Epithelial cell of proximal tubule (primary cell): ENCODE data around the gene BLMH. TPM values are rescaled to one million over a fixed set of nuclear protein-coding genes. Genes with fewer than 3 reads are reported as not detected.
"Not testable (repeated sequence)": the region's sequence is repeated elsewhere in the genome, so short reads cannot be mapped to it uniquely, and the experiment has no call there.

ENCODE experiments used
- DNase-seq: peaks from one replicate; pipeline ENCODE4 v3.0.0-alpha.2; 2011; ENCODE audit warnings: low read depth
- H3K4me3 ChIP-seq: 2 replicates; pipeline ENCODE4 v1.5.1; 2011; ENCODE audit warnings: low read depth, mild to moderate bottlenecking, low read length
- total RNA-seq: library from RNA; depleted of rRNA; stranded (reverse); fragments of >200 nt; gene quantifications from 2 replicates; pipeline ENCODE4 v1.2.3, GENCODE V29; 2015
- TF ChIP-seq, protein P1 (sequence below): conservative IDR thresholded peaks from 2 replicates; pipeline ENCODE4 v1.5.1; 2012; ENCODE audit warnings: low read depth, mild to moderate bottlenecking, low read length

Gene BLMH
- total RNA-seq, 1 donor from 2014 or later = 16.8 TPM

DNA sequence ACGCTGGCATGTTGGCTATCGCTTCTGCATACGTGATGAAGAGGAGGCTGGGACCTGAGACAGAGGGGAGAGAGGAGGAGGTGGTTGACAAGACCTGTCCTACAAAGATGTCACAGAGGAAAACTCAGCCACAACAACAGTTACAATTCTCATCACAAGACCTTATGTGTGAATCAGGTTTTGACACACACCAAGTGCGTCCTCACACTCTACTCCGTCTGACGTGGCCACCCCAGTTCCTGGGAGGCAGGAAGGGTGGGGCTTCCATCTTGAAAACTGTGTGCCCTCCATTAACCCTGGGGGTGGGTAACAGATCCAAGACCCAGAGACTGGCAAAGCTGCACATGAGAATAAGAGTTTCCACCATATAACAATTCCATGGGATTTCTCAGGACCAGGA is 80.4 kb downstream of the BLMH start:
- DNase-seq = no peak
- TF ChIP-seq, protein P1, sequence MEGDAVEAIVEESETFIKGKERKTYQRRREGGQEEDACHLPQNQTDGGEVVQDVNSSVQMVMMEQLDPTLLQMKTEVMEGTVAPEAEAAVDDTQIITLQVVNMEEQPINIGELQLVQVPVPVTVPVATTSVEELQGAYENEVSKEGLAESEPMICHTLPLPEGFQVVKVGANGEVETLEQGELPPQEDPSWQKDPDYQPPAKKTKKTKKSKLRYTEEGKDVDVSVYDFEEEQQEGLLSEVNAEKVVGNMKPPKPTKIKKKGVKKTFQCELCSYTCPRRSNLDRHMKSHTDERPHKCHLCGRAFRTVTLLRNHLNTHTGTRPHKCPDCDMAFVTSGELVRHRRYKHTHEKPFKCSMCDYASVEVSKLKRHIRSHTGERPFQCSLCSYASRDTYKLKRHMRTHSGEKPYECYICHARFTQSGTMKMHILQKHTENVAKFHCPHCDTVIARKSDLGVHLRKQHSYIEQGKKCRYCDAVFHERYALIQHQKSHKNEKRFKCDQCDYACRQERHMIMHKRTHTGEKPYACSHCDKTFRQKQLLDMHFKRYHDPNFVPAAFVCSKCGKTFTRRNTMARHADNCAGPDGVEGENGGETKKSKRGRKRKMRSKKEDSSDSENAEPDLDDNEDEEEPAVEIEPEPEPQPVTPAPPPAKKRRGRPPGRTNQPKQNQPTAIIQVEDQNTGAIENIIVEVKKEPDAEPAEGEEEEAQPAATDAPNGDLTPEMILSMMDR = no peak
- H3K4me3 ChIP-seq = no peak overlapping the region

DNA sequence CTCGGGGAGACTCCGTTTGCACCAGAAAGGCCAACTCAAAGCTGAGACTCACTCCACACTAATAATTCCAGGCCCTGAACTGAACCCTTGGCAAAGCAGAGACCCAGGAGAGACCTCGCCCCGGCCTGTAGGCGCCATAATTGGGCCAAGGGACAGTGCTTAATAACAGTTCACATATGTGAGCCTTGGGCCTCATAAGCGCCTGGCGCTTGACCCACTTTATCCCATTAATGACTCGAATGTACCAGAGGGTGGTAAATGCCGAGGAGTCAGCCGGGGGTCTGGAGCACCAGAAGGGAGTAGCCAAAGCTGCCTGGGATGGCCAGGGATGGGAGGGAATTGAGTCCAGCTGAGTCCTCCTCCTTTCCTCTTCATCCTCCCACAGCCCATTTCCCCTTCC is 80.8 kb downstream of the BLMH start:
- DNase-seq = no peak
- H3K4me3 ChIP-seq = no peak overlapping the region
- TF ChIP-seq, protein P1 = no peak

- TF ChIP-seq, protein P1 = no peak
- no peak overlapping the region for H3K4me3 ChIP-seq
- no peak for DNase-seq
Observed at GRCh38 chr17:30210366-30210765, 81.4 kb downstream of the BLMH start.

- no peak overlapping the region for H3K4me3 ChIP-seq
- TF ChIP-seq, protein P1 = no peak
- no peak for DNase-seq
Observed at GRCh38 chr17:30209930-30210329, 81.8 kb downstream of the BLMH start.

GRCh38 chr17:30208214-30208613 is 83.5 kb downstream of the BLMH start:
- TF ChIP-seq, protein P1 = no peak
- H3K4me3 ChIP-seq = no peak overlapping the region
- DNase-seq = no peak

DNA sequence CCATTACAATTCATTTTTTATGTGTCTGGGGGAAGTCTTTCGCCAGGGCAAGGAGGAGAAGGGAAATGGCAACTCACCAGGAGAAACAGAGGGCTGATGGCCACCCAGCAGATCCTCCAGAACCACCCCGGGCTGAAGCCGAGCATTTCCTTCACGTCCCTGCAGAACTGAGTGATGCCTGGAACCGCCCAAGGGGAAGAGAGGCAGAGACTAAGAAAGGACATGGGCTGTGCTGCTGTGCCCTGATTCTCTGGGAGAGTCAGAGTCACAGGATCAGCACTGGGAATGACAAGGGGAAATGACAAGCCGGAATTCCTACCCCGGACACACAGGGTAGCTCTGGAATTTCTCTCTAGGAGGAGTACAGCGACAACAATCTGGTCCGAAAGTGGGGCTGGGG is 84.1 kb downstream of the BLMH start:
- TF ChIP-seq, protein P1 = no peak
- DNase-seq = no peak
- no peak overlapping the region for H3K4me3 ChIP-seq

DNA sequence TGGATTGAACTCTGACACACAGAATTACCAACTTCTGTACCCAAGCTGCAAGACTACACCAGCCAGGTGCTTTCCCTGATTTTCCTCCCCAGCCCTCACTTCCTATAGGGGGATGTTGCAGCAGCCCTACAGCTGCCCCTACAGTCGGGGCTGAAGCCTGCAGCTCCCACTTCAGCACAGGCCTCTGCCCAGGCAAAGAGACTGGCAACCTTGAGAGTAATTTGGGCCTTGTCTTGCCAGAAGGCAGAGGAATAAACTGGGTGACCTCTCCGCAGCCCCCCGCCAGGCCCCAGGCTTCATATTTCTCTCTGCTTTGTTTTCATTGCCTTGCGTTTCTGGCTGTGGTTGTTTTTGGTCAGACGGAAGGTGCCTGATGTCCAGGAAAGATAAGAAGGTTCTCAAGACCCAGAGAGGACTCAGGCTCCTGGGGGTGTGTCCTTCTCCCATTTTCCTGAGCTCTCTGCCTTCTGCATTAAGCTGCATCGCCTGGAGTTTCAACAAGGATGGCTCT is 88.2 kb downstream of the BLMH start:
- no peak overlapping the region for H3K4me3 ChIP-seq
- DNase-seq = no peak
- TF ChIP-seq, protein P1 = no peak

- not testable (repeated sequence) for H3K4me3 ChIP-seq, DNase-seq
Observed at GRCh38 chr17:30200656-30201055, 91.1 kb downstream of the BLMH start.
